Kidney (tissue), 14 donors: ENCODE measurements around the gene SULT2B1. TPM values are rescaled to one million over a fixed set of nuclear protein-coding genes. Genes with fewer than 3 reads are reported as not detected.

Experiments used
- DNase-seq, 5 donors: peaks; one replicate each; pipeline ENCODE4 v3.0.0-alpha.2; 2013 to 2020
- FAIRE-seq: peaks from 2 replicates; lab custom pipeline; 2012; peaks lifted over from hg19 to GRCh38; lab: Jason Lieb, UNC
- H3K27ac ChIP-seq, 2 donors: one replicate each; pipeline ENCODE4 v1.7.0; 2013; ENCODE audit warnings: low read depth in 2 of 2, low read length in 2 of 2, inconsistent platforms in 1 of 2
- H3K27me3 ChIP-seq: one replicate; pipeline ENCODE4 v1.7.1; 2013; ENCODE audit warnings: low read length, inconsistent platforms; ENCODE audit not compliant: control insufficient read depth, insufficient read depth
- H3K36me3 ChIP-seq, 3 donors: one replicate each; pipeline versions ENCODE4 v1.7.0 to v1.7.1; 2013; ENCODE audit warnings: low read length in 3 of 3, control low read depth in 1 of 3, inconsistent platforms in 1 of 3; ENCODE audit not compliant: insufficient read depth in 3 of 3, control insufficient read depth in 2 of 3
- H3K4me1 ChIP-seq, 3 donors: one replicate each; pipeline versions ENCODE4 v1.7.0 to v1.7.1; 2013; ENCODE audit warnings: low read length in 3 of 3, inconsistent platforms in 1 of 3, low read depth in 1 of 3; ENCODE audit not compliant: control insufficient read depth in 2 of 3, insufficient read depth in 2 of 3
- H3K4me3 ChIP-seq, 3 donors: one replicate each; pipeline versions ENCODE4 v1.7.0 to v1.8.1; 2013; ENCODE audit warnings: low read length in 3 of 3, control low read depth in 1 of 3, inconsistent platforms in 1 of 3
- H3K9ac ChIP-seq, 3 donors: one replicate each; pipeline versions ENCODE4 v1.7.0 to v1.7.1; 2013; ENCODE audit warnings: low read length in 3 of 3, control low read depth in 1 of 3, inconsistent platforms in 1 of 3
- H3K9me3 ChIP-seq, 3 donors: one replicate each; pipeline versions ENCODE4 v1.7.0 to v1.7.1; 2013; ENCODE audit warnings: low read length in 3 of 3, control low read depth in 1 of 3, inconsistent platforms in 1 of 3; ENCODE audit not compliant: control insufficient read depth in 2 of 3, insufficient read depth in 1 of 3
- intact Hi-C: fragments of 100-400 bp; cut with DNase I; formaldehyde crosslinking; loops from one replicate; pipeline ENCODE4 v1.11.1; 2022
- polyA plus RNA-seq: library from polyadenylated mRNA; stranded (reverse); fragments of 350-450 nt; fragmentation: Illumina TruSeq; extraction: RNeasy Lipid Tissue Mini Kit (QIAGEN cat#74804); gene quantifications from one replicate; pipeline ENCODE4 v1.2.3, GENCODE V29; 2014; ENCODE audit warnings: low read depth, low replicate concordance; ENCODE audit not compliant: insufficient read depth
- total RNA-seq: library from RNA; stranded (reverse); fragmentation: NEBNext Ultra II Directional; extraction: Animal tissue kit (Norgen Biotek cat#: 25700); gene quantifications from one replicate; pipeline ENCODE4 v1.2.1, GENCODE V29; 2021
- TF ChIP-seq, protein P1 (sequence below): IDR thresholded peaks from 3 replicates; pipeline ENCODE4 v1.5.1; 2012; ENCODE audit warnings: mild to moderate bottlenecking, moderate library complexity, borderline replicate concordance; ENCODE audit not compliant: insufficient read depth; ENCODE audit errors: extremely low read depth
- donor health status: control.
- donor health status: control.
- donor health status: control.
- donor health status: control.
- donor health status: control.
- donor health status: DM: yes; HTN: yes; CAD: no.
- donor health status: Normal renal cell carcinoma (clear cell type).

Gene SULT2B1
- total and polyA plus RNA-seq, 2 donors from 2014 or later = 2.3 TPM

DNA sequence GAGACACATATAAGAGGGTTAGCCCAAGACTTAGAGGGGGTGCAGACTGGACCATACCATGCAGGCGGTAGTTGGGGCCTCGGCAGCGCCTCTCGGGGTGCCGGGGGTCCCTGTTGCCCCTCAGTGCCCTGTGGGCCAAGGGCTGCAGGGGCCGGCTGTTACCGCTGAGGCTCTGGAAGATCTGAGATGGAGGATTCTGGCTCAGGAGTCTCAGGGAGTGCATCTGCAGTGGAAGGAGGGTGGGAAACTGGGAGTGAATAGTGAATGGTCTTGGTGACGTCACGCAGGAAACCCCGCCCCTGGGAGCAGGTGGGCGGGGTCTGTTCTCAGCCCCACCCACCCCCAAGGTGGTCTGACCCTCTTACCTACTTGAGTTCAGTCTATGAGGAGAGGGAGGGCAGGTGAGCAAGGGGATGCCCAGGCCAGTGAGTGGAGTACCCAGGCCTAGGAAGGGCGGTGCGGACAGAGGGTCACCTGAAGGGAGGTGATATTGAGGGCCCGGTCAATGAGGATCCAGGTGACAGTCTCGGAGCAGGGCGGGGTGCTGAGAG, 86.9 kb downstream of the SULT2B1 start:
- TF ChIP-seq, protein P1, sequence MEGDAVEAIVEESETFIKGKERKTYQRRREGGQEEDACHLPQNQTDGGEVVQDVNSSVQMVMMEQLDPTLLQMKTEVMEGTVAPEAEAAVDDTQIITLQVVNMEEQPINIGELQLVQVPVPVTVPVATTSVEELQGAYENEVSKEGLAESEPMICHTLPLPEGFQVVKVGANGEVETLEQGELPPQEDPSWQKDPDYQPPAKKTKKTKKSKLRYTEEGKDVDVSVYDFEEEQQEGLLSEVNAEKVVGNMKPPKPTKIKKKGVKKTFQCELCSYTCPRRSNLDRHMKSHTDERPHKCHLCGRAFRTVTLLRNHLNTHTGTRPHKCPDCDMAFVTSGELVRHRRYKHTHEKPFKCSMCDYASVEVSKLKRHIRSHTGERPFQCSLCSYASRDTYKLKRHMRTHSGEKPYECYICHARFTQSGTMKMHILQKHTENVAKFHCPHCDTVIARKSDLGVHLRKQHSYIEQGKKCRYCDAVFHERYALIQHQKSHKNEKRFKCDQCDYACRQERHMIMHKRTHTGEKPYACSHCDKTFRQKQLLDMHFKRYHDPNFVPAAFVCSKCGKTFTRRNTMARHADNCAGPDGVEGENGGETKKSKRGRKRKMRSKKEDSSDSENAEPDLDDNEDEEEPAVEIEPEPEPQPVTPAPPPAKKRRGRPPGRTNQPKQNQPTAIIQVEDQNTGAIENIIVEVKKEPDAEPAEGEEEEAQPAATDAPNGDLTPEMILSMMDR = no peak

DNA sequence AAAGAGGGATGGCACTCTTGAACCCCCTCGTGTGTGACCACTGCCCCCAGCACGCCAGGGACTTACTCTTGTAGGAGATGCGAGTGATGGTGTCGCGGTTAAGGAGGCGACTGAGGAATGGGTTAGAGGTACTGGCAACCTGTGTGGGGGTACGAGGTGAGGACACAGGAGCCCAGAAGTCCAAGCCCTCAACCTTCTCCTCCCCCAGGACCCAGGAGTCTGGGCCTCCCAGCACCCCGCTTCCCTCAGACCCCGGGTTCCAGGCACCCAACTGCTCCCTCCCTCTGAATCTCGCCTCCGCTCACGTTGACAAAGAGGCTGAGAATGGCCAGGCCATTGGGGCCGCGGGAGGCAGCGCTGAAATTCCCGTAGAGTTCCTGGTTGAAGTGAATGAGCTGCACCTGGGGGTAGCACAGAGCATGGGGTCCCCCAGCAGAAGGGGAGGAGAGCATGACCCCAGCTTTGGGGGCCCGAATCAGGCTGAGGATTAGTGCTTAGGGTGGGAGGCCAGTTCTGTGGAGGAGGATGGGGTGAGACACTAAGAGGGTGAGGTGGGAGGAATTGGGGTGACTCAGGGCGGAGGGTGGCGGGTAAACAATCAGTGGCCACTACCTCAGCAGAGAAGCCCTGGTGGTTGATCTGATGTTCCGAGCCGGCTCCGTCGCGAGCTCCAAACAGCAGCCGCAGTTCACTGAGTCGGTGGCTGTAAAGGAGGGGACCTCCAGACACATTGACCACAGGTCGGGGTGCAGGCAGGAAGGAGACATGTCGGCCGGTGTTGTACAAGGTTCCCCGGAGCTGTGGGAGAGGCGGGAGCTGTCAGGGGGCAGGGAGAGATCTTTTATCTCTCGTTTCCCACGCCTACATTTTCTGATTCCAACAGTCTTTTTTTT, 87.8 kb downstream of the SULT2B1 start:
- intact Hi-C loops = no loop called here
- Histone ChIP-seq H3K4me3 (no peak overlapping the region), H3K9ac (peak overlapping the region in 1 of 3 donors; percentile 29), H3K27ac (no peak overlapping the region), H3K4me1 (peaks cover 5 to 14% (median 10%) of the 10 kb centered on the region in 3 donors), H3K27me3 (no peaks in the 10 kb centered on the region), H3K36me3 (no peaks in the 10 kb centered on the region), H3K9me3 (no peaks in the 10 kb centered on the region)
- no peak for FAIRE-seq
- peak in 2 of 5 donors; percentile 73 to 79 for DNase-seq
- TF ChIP-seq, protein P1 = no peak

More for the DNA sequence above, 86.9 kb downstream of the SULT2B1 start:
- Histone ChIP-seq H3K27ac (peak overlapping the region; percentile 89 to 99), H3K9ac (peak overlapping the region in 1 of 3 donors; percentile 75), H3K4me3 (peak overlapping the region in 2 of 3 donors; percentile 70 to 93), H3K9me3 (no peaks in the 10 kb centered on the region), H3K27me3 (no peaks in the 10 kb centered on the region), H3K4me1 (peaks cover 8 to 19% (median 16%) of the 10 kb centered on the region in 3 donors), H3K36me3 (no peaks in the 10 kb centered on the region)
- FAIRE-seq (no peak), DNase-seq (peak in 2 of 5 donors; percentile 86 to 88)
- intact Hi-C loops = no loop called here

DNA sequence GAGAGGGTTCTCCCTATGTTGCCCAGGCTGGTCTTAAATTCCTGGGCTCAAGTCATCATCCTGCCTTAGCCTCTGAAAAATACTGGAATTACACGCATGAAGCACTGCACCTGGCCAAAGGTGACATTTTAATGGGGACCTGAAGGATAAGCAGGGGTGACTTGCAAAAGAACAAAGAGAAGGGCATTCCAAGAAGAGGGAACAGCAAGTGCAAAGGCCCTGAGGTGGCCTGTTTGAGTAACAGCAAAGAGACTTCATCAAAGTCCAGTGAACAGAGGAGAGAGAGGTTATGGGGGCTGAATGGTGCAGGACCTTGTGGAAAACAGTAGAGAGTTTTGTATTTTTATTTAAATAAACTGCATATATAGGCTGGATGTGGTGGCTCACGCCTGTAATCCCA, 89.9 kb downstream of the SULT2B1 start:
- FAIRE-seq (no peak), DNase-seq (no peak)
- Histone ChIP-seq H3K9me3 (no peaks in the 10 kb centered on the region), H3K9ac (no peak overlapping the region), H3K27ac (no peak overlapping the region), H3K27me3 (no peaks in the 10 kb centered on the region), H3K4me3 (no peak overlapping the region), H3K36me3 (no peaks in the 10 kb centered on the region), H3K4me1 (peaks cover 5 to 13% (median 8%) of the 10 kb centered on the region in 3 donors)
- TF ChIP-seq, protein P1 = no peak
- intact Hi-C loops = no loop called here
